HS-27A (cell line): Measurements from ENCODE around the gene RNF41.
"Not testable (repeated sequence)": the region's sequence is repeated elsewhere in the genome, so short reads cannot be mapped to it uniquely, and the experiment has no call there.

Experiments
- DNase-seq: peaks from one replicate; pipeline ENCODE4 v3.0.0-alpha.2; 2012; ENCODE audit warnings: low read depth, missing footprints

Gene RNF41

GRCh38 chr12:56221757-56222530 lies at the start of gene RNF41:
Gene RNF41 (minus strand): TSS chr12:56221922. CDS start chr12:56214047, 7,875 bp downstream.
- DNase-seq = peak; percentile 92

- no peak for DNase-seq
Observed at GRCh38 chr12:56271031-56271430, 49.3 kb upstream of the RNF41 start.

- DNase-seq = no peak
Observed at GRCh38 chr12:56267443-56268071, 45.8 kb upstream of the RNF41 start.

GRCh38 chr12:56266693-56267442 lies 45.1 kb upstream of the RNF41 start, which contains the start of gene COQ10A:
Gene COQ10A (plus strand): TSS chr12:56266942. CDS start chr12:56267119, 177 bp downstream.
- DNase-seq = peak; percentile 77

GRCh38 chr12:56266068-56266692 lies 44.5 kb upstream of the RNF41 start:
- DNase-seq = not testable (repeated sequence)

GRCh38 chr12:56262955-56263354 lies 41.2 kb upstream of the RNF41 start:
- DNase-seq = not testable (repeated sequence)

GRCh38 chr12:56261503-56262232 lies 39.9 kb upstream of the RNF41 start:
- peak; percentile 85 for DNase-seq

GRCh38 chr12:56260921-56261320 lies 39.2 kb upstream of the RNF41 start:
- no peak for DNase-seq

- DNase-seq = no peak
Observed at GRCh38 chr12:56260380-56260779, 38.7 kb upstream of the RNF41 start.

- DNase-seq = no peak
Observed at GRCh38 chr12:56258820-56259183, 37.1 kb upstream of the RNF41 start.

- DNase-seq = peak; percentile 41
Observed at GRCh38 chr12:56258068-56258819, 36.5 kb upstream of the RNF41 start, which contains the start of gene ANKRD52. Gene ANKRD52 (minus strand): TSS chr12:56258384. CDS start chr12:56258269, 115 bp downstream.

- DNase-seq = no peak
Observed at GRCh38 chr12:56257491-56258067, 35.9 kb upstream of the RNF41 start.

- no peak for DNase-seq
Observed at GRCh38 chr12:56257071-56257470, 35.3 kb upstream of the RNF41 start.

- no peak for DNase-seq
Observed at GRCh38 chr12:56256326-56256960, 34.7 kb upstream of the RNF41 start.

GRCh38 chr12:56255671-56256070 lies 33.9 kb upstream of the RNF41 start:
- no peak for DNase-seq

- DNase-seq = no peak
Observed at GRCh38 chr12:56253091-56253490, 31.4 kb upstream of the RNF41 start.

- no peak for DNase-seq
Observed at GRCh38 chr12:56252649-56253048, 30.9 kb upstream of the RNF41 start.

GRCh38 chr12:56248711-56249110 lies 27.0 kb upstream of the RNF41 start:
- no peak for DNase-seq

- DNase-seq = no peak
Observed at GRCh38 chr12:56247923-56248322, 26.2 kb upstream of the RNF41 start.

GRCh38 chr12:56244494-56244893 lies 22.8 kb upstream of the RNF41 start:
- DNase-seq = no peak
